ENCODE data around the gene CELSR1.

CELSR1 gene

DNA sequence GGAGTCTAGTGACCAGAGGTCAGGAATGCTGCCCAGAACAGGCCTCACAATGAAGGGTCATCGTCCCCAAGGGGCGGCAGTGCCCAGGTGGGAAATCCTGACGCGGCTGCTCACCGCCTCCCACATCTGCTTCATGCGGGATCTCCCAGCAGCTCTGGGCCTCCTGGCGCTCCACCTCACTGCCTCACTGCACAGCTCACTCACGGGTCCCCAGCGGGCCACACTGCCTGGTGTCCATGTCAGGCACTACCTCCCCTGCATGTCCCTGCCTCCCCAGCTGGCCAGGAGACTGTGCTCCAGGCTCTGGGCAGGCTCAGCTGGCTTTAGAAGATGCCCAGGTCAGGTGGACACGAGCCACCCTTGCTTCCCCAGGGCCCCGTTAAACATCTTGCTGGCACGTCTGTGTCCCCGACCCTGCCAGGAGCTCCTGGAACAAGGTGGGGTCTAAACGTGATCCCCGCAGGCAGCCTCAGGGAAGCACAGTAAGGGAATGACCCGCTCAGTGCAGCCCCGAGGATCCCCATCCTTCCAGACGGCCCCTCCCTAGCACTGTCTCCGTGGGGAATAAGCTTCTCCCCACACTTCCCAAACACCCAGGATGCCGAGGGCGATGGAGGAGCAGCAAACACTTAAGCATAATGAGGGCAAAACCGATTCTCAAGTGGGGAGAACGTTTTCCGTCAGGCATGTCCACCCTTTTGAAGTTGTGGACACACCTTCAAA, 108.7 kb downstream of the CELSR1 start:
- no peak for DNase-seq

- no peak for DNase-seq
Observed at GRCh38 chr22:46428171-46428570, 109.2 kb downstream of the CELSR1 start.

DNA sequence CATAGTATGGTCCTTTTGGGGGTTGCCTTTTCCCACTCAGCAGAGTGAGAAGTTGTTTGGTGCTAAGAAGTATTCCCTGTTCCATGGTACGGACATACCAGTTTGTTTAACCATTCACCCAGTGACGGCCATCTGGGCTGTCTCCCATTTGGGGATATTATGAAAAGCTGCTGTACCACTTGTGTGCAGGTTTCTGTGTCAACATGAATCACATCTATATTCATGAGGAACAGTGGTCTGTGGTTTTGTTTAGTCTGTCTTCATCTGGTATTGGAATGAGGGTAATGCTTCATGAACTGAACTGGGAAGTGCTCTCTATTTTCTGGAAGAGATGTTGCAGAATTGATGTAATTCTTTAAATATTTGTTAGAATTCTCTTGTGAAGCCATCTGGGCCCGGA, 112.4 kb downstream of the CELSR1 start:
- no peak for DNase-seq

- DNase-seq: no peak
Observed at GRCh38 chr22:46424496-46424895, 112.9 kb downstream of the CELSR1 start.

- peak in 9 of 56 donors; percentile 1 to 26 (median 5) for DNase-seq
Observed at GRCh38 chr22:46422896-46423295, 114.5 kb downstream of the CELSR1 start.

DNA sequence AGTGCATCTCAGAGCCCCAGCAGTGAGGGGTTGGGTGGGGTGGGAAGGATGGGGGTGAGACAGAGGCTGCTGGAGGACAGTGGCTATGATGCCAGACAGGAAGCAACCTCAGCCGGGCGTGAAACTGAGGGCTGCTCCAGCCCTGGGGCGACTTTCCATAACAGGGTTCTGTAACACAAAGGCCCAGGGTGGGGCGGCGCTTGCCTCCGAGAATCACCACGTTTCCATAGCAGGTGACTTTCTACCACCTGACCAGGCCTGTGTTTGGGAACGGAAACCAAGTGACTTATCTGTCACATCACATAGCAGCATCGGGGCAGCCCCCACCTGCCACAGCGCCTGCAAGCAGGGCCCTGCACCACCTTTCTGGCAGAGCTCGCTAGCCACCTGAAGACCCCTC, 116.2 kb downstream of the CELSR1 start:
- DNase-seq: no peak

DNA sequence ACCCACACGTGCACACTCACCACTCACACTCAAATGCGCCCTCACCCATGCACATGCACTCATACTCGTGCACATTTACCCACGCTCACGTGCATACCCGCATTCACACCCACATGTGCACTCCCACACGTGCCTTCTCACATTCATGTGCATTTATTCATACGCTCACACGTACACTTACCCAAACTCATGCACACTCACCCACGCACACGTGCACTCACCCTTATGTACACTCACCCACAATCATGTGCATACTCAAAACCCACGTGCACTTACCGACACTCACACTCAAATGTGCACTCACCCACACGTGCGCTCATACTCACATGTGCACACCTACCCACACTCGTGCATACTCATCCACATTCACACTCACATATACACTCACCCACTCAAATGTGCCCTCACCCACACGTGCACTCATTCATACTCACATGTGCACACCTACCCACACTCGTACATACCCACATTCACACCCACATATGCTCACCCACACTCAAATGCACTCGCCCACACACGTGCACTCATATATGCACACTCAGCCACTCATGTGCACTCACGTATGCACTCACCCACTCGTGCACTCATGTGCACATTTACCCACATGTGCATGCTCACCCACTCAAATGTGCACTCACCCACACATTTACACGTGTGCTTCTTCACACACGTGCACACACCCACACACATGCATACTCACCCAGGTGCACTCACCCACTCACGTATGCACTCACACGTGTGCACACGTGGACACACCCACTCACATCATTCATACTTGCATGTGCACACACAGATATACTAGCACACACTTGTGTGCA, 117.5 kb downstream of the CELSR1 start:
- no peak for DNase-seq

DNA sequence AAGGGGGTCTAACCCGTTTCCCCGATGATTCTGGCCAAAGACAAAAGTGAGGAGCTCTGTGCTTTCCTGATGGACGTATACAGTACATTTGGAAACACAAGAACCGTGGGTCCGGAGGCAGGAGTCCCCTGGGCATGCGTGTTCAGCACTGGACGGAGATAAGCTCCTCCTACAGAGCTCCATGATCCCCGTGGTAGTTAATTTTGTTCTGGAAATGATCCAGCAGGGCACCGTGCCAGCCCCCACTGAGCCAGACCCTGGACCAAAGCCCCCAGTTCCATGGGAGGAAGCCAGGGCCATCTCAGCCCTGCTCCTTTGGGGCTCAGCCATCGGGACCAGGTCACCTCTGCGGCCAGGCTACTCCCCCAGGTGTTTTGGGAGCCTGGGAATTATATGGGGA, 118.6 kb downstream of the CELSR1 start:
- DNase-seq: peak in 1 of 56 donors; percentile 3

GRCh38 chr22:46417769-46418168, 119.7 kb downstream of the CELSR1 start:
- no peak for DNase-seq

DNA sequence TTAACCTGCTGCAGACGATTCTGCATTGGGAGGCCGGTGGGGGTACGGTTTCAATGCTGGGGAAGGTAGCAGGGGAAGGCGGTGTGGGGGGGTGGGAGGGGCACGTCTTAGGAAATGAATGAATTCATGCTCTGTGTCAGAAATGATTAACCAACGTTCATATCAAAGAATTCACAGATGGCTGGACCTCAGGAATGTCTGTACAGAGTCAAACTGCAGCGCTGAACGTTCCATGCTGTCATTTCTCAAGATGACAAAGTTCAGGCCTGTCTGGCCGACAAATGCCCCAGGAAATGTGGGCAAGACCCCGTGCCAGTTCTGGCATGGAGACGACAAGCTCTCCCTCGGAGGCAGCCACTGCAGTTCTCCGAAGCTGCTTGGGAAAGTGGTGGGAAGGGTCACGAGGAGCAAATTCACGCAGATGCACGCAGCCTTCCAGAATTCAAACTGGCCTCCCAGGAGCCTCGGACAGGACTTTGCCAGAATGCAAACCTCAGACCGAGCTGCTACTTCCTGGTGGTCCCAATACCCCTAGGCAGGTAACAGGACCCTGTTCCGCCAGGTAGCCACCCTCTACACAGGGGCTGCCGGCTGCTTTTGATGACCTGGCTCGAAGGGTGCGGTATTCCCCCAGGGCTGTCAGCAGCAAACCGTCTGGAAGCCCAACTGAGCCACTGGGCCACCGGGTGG, 120.4 kb downstream of the CELSR1 start:
- DNase-seq: no peak

DNA sequence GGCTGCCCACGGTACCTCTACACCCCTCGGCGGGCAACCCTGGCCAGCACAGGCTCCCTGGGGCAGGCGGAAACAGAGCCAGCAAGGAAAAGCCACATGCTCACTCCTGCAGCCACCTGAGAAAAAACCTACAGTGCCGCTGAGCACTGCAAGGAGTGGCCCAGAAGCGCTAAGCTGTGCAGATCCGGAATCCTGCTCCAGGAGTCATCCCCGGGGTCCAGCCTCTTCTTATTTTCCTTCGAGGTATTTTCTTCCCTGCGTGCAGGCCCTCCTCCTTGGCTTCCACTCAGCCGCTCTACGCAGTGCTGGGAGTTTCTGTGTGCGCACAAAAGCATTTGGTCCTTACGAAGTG, 120.9 kb downstream of the CELSR1 start:
- DNase-seq: no peak

DNA sequence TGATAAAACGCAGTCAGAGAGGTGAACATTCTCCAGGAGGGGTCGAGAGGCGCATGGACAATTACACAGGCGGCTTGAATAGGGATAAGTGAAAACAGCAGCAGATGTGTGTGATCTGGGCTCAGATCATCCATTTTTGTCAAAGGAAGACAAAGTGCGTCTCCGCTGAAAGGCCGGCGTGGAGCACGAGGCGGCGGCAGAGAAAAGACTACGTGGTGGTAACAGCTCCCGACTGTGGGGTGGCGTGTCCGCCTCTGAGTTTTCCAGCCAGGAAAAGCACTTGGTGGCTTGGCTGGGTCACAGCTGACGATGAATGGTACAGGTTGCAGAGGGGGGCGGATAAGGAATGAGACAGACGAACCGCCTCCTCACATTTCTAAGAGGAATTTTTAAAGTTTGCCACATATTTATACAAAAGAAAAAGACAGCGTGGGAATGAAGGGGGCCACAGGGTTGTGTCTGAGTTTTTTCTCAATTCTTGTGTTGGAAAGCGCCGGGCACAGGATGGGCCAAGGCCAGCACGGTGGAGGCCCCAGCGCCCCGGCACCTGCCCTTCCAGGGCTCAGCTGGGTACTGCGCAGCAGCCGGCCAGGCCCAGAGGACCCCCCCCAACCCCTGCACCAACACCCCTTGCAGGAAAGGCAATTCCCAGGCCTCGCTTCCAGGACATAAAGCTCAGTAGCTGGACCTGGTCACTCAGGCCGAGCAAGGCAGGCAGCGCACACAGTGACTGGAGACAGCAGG, 121.5 kb downstream of the CELSR1 start:
- peak in 7 of 56 donors; percentile 9 to 21 (median 16) for DNase-seq

- DNase-seq: no peak
Observed at GRCh38 chr22:46414704-46415103, 122.7 kb downstream of the CELSR1 start.

DNA sequence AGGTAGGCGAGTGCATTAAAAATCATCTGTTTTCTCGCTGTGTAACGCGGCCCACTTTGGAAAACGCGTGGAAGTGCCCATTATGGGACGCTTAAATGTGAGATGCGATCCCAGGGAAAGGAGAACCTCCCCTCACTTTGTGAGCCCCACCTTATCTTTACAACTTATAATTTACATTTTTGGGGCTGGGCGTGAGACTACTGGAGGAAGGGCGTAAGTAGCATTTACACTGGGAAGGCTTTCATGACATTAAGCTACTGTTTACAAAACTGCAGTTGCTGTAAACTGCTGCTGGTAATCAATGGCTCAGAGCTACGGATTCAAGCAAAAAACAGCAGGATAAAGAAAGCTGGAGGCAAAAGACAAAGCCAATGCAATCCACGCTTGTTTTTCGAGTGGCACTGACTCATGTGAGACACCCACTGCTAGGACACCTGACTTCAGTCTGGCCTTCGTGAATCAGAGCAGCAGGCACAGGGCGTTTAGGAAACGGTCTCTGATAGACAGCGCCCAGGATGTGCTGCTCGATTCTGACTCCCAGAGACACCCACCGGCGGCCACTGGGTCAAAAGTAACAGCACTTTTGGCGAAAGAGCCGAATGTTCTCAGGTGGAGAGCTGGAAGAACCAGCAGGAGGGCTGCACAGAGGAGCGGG, 123.6 kb downstream of the CELSR1 start:
- no peak for DNase-seq

DNA sequence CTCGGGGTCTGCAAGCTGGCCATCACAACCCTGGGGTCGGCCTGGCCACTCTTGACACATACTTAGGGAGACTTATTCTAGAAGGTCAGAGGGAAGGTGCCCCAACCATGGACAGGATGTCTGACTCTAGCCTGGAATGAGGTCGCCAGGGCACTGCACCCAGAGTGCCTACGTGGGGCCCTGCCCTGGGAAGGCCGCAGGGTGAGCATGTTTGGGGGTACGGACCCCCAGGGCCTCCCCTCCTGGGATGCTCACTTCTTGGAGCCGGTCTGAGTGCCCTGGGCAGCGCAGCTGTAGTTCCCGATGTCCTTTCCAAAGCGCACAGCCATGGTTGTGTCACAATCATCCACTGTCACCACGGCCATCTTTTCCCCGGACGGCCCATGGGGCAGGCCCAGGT, 126.1 kb downstream of the CELSR1 start:
- DNase-seq: no peak

DNA sequence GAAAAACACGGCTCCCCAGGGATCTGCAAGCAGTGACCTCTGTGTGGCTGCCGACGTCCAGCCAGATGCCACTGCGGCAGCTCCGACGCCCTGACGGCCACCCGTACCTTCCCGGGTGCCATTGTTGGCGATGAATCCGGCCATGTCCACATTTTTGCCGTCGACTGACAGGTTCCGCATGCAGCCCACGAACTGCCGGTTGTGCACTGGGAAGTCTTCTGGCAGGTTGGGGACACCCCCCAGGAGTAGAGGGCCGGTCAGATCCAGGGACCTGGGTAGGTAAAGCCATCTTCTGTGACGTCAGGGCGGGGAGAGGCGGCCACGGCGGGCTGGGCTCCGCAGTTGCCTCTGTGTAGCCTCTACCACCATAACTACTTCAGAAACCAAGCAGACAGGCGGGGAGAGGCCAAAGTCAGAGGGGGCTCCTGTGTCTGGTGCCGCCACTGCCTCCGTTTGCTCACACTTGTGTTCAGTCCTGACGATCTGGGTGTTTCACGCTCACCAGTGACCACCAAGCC, 127.1 kb downstream of the CELSR1 start:
- DNase-seq: no peak

- no peak for DNase-seq
Observed at GRCh38 chr22:46409631-46410210, 127.7 kb downstream of the CELSR1 start.

GRCh38 chr22:46408568-46409506, 128.6 kb downstream of the CELSR1 start:
- DNase-seq: no peak

DNA sequence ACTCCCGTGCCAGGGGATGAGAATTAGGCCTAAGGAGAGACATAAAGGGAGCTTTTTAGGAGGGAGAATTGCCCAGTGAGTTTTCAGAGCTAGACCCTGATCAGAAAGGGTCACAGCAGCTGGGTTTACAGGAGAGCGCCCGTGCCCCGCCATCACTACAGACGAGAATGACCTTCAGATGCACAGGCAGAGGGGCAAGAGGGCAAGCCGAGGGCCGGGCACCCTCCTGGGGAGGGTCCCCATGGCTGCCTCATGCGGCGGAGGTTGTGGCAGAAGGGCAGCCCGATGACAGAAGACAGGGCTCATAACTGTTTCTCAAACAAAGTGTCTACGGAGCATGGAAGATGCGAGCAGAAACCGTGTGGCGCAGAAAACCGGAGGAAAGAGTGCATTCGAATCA, 129.7 kb downstream of the CELSR1 start:
- no peak for DNase-seq
